GM23248 (cell line): ENCODE measurements around the gene AP5B1. TPM values are rescaled to one million over a fixed set of nuclear protein-coding genes. Genes with fewer than 3 reads are reported as not detected.

Experiments used
- DNase-seq: peaks from one replicate; pipeline ENCODE4 v3.0.0-alpha.2; 2015
- H2AFZ ChIP-seq: fragments of 200-600 bp; sonication (generic); 2 replicates; pipeline ENCODE4 v1.6.1; 2016; ENCODE audit warnings: antibody characterized with exemption
- H3F3A ChIP-seq: fragments of 200-600 bp; sonication (generic); 2 replicates; pipeline ENCODE4 v1.6.1; 2016; ENCODE audit warnings: mild to moderate bottlenecking, antibody characterized with exemption, mixed run types; ENCODE audit not compliant: insufficient read depth
- H3K27ac ChIP-seq: fragments of 200-600 bp; sonication (generic); 2 replicates; pipeline ENCODE4 v1.5.1; 2016; ENCODE audit warnings: mild to moderate bottlenecking
- H3K27me3 ChIP-seq: fragments of 200-600 bp; sonication (generic); replicated peaks from 2 replicates; pipeline ENCODE4 v1.6.1; 2016; ENCODE audit warnings: mild to moderate bottlenecking; ENCODE audit not compliant: insufficient read depth
- H3K36me3 ChIP-seq: fragments of 200-600 bp; sonication (generic); 2 replicates; pipeline ENCODE4 v1.6.1; 2016; ENCODE audit warnings: low read depth, mild to moderate bottlenecking
- H3K4me1 ChIP-seq: fragments of 200-600 bp; sonication (generic); 2 replicates; pipeline ENCODE4 v1.6.1; 2016; ENCODE audit warnings: mild to moderate bottlenecking; ENCODE audit not compliant: insufficient read depth
- H3K4me2 ChIP-seq: fragments of 200-600 bp; sonication (generic); one replicate; pipeline ENCODE4 v1.6.1; 2016; ENCODE audit warnings: mild to moderate bottlenecking; ENCODE audit not compliant: unreplicated experiment
- H3K4me3 ChIP-seq: fragments of 200-600 bp; sonication (generic); 2 replicates; pipeline ENCODE4 v1.5.1; 2016; ENCODE audit warnings: mild to moderate bottlenecking
- H3K79me2 ChIP-seq: fragments of 200-600 bp; sonication (generic); 2 replicates; pipeline ENCODE4 v1.6.1; 2016; ENCODE audit warnings: mild to moderate bottlenecking; ENCODE audit not compliant: insufficient read depth
- H3K9ac ChIP-seq: fragments of 200-600 bp; sonication (generic); 2 replicates; pipeline ENCODE4 v1.6.1; 2016; ENCODE audit warnings: mild to moderate bottlenecking
- H3K9me2 ChIP-seq: fragments of 200-600 bp; sonication (generic); 2 replicates; pipeline ENCODE4 v1.6.1; 2016; ENCODE audit warnings: mixed run types, mild to moderate bottlenecking, moderate library complexity; ENCODE audit not compliant: insufficient read depth
- H3K9me3 ChIP-seq: fragments of 200-600 bp; sonication (generic); one replicate; pipeline ENCODE4 v1.6.1; 2017; ENCODE audit warnings: low read depth
- H4K20me1 ChIP-seq: fragments of 200-600 bp; sonication (generic); 2 replicates; pipeline ENCODE4 v1.6.0; 2016; ENCODE audit not compliant: insufficient read depth
- EZH2 ChIP-seq: fragments of 200-600 bp; sonication (generic); IDR thresholded peaks from 2 replicates; pipeline ENCODE4 v1.6.1; 2018; ENCODE audit warnings: antibody characterized with exemption, mild to moderate bottlenecking; ENCODE audit not compliant: insufficient read depth, poor library complexity, severe bottlenecking
- EZH2phosphoT487 ChIP-seq: fragments of 200-600 bp; sonication (generic); IDR thresholded peaks from 2 replicates; pipeline ENCODE4 v1.6.1; 2018; ENCODE audit warnings: antibody characterized with exemption, moderate library complexity, mild to moderate bottlenecking, low read depth; ENCODE audit not compliant: insufficient read depth
- WGBS, 2 experiments: methylation state at CpG; one replicate each; pipeline ENCODE4 v1.1.6; 2015 to 2017; ENCODE audit warnings: low lambda C conversion rate in 2 of 2, low coverage in 1 of 2; ENCODE audit errors: missing lambda C conversion rate in 2 of 2; 5-methylcytosine and 5-hydroxymethylcytosine counted together
- in situ Hi-C: fragments of 300-500 bp; cut with MboI; formaldehyde crosslinking; loops from 2 replicates; pipeline ENCODE4 v1.15.0; 2020
- polyA plus RNA-seq: library from polyadenylated mRNA; unstranded; fragments of >200 nt; fragmentation: Nextera tagmentation; extraction: Ambion mirVana; gene quantifications from 2 replicates; pipeline ENCODE4 v1.2.1, GENCODE V29; 2016
- total RNA-seq: library from RNA; depleted of rRNA; stranded (reverse); fragments of >200 nt; shearing (Covaris generic); gene quantifications from 2 replicates; pipeline ENCODE4 v1.2.3, GENCODE V29; 2014

AP5B1 gene
- total and polyA plus RNA-seq, 2 experiments from 2014 or later: 4.4 to 14.8 TPM

- 70 to 76% methylated on average over 8 of the region's 8 CpGs for WGBS, 2 experiments
- no peak overlapping the region for H3K4me2 ChIP-seq
- H2AFZ ChIP-seq: no peak overlapping the region
- no peak overlapping the region for H3K4me3 ChIP-seq
- H3K9me2 ChIP-seq: no peaks in the 10 kb centered on the region
- H3K9ac ChIP-seq: no peak overlapping the region
- H3K4me1 ChIP-seq: no peaks in the 10 kb centered on the region
- TF ChIP-seq EZH2phosphoT487: no peak
- peaks cover 9% of the 10 kb centered on the region for H3K27me3 ChIP-seq
- H3K27ac ChIP-seq: no peak overlapping the region
- in situ Hi-C loops: no loop called here
- no peaks in the 10 kb centered on the region for H3K79me2 ChIP-seq
- H3K9me3 ChIP-seq: no peaks in the 10 kb centered on the region
- DNase-seq: no peak
- no peaks in the 10 kb centered on the region for H3K36me3 ChIP-seq
- H4K20me1 ChIP-seq: no peaks in the 10 kb centered on the region
- H3F3A ChIP-seq: no peaks in the 10 kb centered on the region
Measured at GRCh38 chr11:65744699-65745042, 36.1 kb downstream of the AP5B1 start.

GRCh38 chr11:65744026-65744698 is 36.6 kb downstream of the AP5B1 start:
- Histone ChIP-seq H3K36me3 (no peaks in the 10 kb centered on the region), H3K4me1 (no peaks in the 10 kb centered on the region), H3K9me3 (no peaks in the 10 kb centered on the region), H3K9me2 (no peaks in the 10 kb centered on the region), H3K4me3 (no peak overlapping the region), H3K27ac (no peak overlapping the region), H3K79me2 (no peaks in the 10 kb centered on the region), H3K27me3 (peaks cover 4% of the 10 kb centered on the region), H3K4me2 (no peak overlapping the region), H3F3A (no peaks in the 10 kb centered on the region), H3K9ac (no peak overlapping the region), H4K20me1 (no peaks in the 10 kb centered on the region), H2AFZ (no peak overlapping the region)
- TF ChIP-seq EZH2: no peak
- no peak for TF ChIP-seq EZH2phosphoT487
- in situ Hi-C loops: no loop called here
- 53 to 59% methylated on average over 16 to 17 of the region's 18 CpGs for WGBS, 2 experiments
- peak; percentile 59 for DNase-seq

- DNase-seq: no peak
- WGBS, 2 experiments: 74 to 75% methylated on average over 9 to 10 of the region's 10 CpGs
- Histone ChIP-seq H3K36me3 (no peaks in the 10 kb centered on the region), H3K9me2 (no peaks in the 10 kb centered on the region), H3K4me2 (no peak overlapping the region), H3K4me1 (no peaks in the 10 kb centered on the region), H3K9ac (no peak overlapping the region), H2AFZ (no peak overlapping the region), H3K9me3 (no peaks in the 10 kb centered on the region), H3K79me2 (no peaks in the 10 kb centered on the region), H3K4me3 (no peak overlapping the region), H3K27me3 (no peaks in the 10 kb centered on the region; the same call in 1 of the 2 replicates), H3F3A (no peaks in the 10 kb centered on the region), H3K27ac (no peak overlapping the region), H4K20me1 (no peaks in the 10 kb centered on the region)
- in situ Hi-C loops: no loop called here
- TF ChIP-seq EZH2phosphoT487 (no peak), EZH2 (no peak)
Measured at GRCh38 chr11:65743681-65744025, 37.1 kb downstream of the AP5B1 start.

- TF ChIP-seq EZH2phosphoT487 (no peak), EZH2 (no peak)
- no peak for DNase-seq
- no peak overlapping the region for H3K4me3 ChIP-seq
- H3K79me2 ChIP-seq: no peaks in the 10 kb centered on the region
- H3K9me2 ChIP-seq: no peaks in the 10 kb centered on the region
- H3F3A ChIP-seq: no peaks in the 10 kb centered on the region
- 83 to 88% methylated on average over 1 of the region's 1 CpG for whole genome bisulfite sequencing, 2 experiments
- in situ Hi-C loops: no loop called here
- no peak overlapping the region for H3K9ac ChIP-seq
- H3K27ac ChIP-seq: no peak overlapping the region
- no peaks in the 10 kb centered on the region for H3K36me3 ChIP-seq
- peaks cover 3% of the 10 kb centered on the region; the same call in 1 of the 2 replicates for H3K27me3 ChIP-seq
- H3K4me1 ChIP-seq: no peaks in the 10 kb centered on the region
- no peaks in the 10 kb centered on the region for H3K9me3 ChIP-seq
- H3K4me2 ChIP-seq: no peak overlapping the region
- no peak overlapping the region for H2AFZ ChIP-seq
- H4K20me1 ChIP-seq: no peaks in the 10 kb centered on the region
Measured at GRCh38 chr11:65742353-65742752, 38.4 kb downstream of the AP5B1 start.

- no peak overlapping the region for H2AFZ ChIP-seq
- no peak overlapping the region for H3K27ac ChIP-seq
- H3K9ac ChIP-seq: no peak overlapping the region
- no peak overlapping the region for H3K4me2 ChIP-seq
- no peaks in the 10 kb centered on the region for H3K79me2 ChIP-seq
- no peaks in the 10 kb centered on the region for H3K36me3 ChIP-seq
- 58 to 67% methylated on average over 8 of the region's 8 CpGs for WGBS, 2 experiments
- no peak overlapping the region for H3K4me3 ChIP-seq
- H3K9me3 ChIP-seq: no peaks in the 10 kb centered on the region
- no peaks in the 10 kb centered on the region for H3F3A ChIP-seq
- TF ChIP-seq EZH2phosphoT487: no peak
- TF ChIP-seq EZH2: no peak
- H3K4me1 ChIP-seq: no peaks in the 10 kb centered on the region
- no peak for DNase-seq
- no peaks in the 10 kb centered on the region for H4K20me1 ChIP-seq
- H3K9me2 ChIP-seq: no peaks in the 10 kb centered on the region
- peaks cover 3% of the 10 kb centered on the region; the same call in 1 of the 2 replicates for H3K27me3 ChIP-seq
- in situ Hi-C loops: no loop called here
Measured at GRCh38 chr11:65741185-65741584, 39.6 kb downstream of the AP5B1 start.
